PFSK-1 (cell line): ENCODE results near the gene HOMER1.

ENCODE experiments used
- FOXP2 ChIP-seq: optimal IDR thresholded peaks from 2 replicates; pipeline ENCODE3; 2011; ENCODE audit warnings: borderline replicate concordance, control low read depth, inconsistent platforms; ENCODE audit not compliant: insufficient read depth; ENCODE audit errors: extremely low read length, extremely low read depth
- POLR2AphosphoS5 ChIP-seq: IDR thresholded peaks from 2 replicates; pipeline ENCODE4 v1.6.1; 2012; ENCODE audit warnings: low read depth, mild to moderate bottlenecking, control low read depth, low read length, moderate library complexity
- SIN3A ChIP-seq: IDR thresholded peaks from 2 replicates; pipeline ENCODE4 v1.6.1; 2012; ENCODE audit warnings: mild to moderate bottlenecking, low read length, moderate library complexity, borderline replicate concordance; ENCODE audit not compliant: insufficient read depth
- TAF1 ChIP-seq: IDR thresholded peaks from 2 replicates; pipeline ENCODE4 v1.6.1; 2012; ENCODE audit warnings: low read length, control low read depth, borderline replicate concordance; ENCODE audit not compliant: insufficient read depth
- TF ChIP-seq, protein P1 (sequence below), 2 experiments: IDR thresholded peaks; 2 replicates each; pipeline versions ENCODE4 v1.6.1 to v1.8.0; 2011 to 2012; ENCODE audit warnings: low read depth in 2 of 2, low read length in 2 of 2, control low read depth in 1 of 2, inconsistent platforms in 1 of 2, mild to moderate bottlenecking in 1 of 2, moderate library complexity in 1 of 2; ENCODE audit not compliant: insufficient read depth in 1 of 2

The HOMER1 gene

DNA sequence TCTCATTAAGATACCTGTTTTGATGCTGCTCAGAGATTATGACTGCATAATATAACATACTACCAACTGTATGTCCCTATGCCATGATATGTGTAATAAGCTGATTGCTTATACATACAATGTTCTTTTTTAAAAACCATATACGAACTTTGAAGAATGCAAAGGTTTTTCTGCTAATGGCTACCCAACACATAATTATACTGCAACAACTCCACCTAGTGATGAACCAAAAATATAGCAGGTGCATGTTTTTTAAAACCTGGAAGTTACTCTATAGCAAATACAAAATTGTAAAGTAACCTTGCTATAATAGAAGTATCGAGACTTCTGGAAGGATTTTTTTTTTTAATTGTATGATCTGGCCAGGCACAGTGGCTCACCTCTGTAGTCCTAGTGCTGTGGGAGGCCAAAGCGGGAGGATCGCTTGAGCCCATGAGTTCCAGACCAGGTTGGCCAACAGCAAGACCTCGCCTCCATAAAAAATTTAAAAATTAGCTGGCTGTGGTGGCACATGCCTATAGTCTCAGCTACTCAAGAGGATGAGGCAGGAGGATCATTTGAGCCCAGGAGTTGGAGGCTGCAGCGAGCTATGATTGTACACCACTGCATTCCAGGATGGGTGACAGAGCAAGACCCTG is 49.1 kb downstream of the HOMER1 start:
- TF ChIP-seq TAF1 (no peak), POLR2AphosphoS5 (no peak), FOXP2 (no peak), SIN3A (no peak)
- TF ChIP-seq, protein P1, sequence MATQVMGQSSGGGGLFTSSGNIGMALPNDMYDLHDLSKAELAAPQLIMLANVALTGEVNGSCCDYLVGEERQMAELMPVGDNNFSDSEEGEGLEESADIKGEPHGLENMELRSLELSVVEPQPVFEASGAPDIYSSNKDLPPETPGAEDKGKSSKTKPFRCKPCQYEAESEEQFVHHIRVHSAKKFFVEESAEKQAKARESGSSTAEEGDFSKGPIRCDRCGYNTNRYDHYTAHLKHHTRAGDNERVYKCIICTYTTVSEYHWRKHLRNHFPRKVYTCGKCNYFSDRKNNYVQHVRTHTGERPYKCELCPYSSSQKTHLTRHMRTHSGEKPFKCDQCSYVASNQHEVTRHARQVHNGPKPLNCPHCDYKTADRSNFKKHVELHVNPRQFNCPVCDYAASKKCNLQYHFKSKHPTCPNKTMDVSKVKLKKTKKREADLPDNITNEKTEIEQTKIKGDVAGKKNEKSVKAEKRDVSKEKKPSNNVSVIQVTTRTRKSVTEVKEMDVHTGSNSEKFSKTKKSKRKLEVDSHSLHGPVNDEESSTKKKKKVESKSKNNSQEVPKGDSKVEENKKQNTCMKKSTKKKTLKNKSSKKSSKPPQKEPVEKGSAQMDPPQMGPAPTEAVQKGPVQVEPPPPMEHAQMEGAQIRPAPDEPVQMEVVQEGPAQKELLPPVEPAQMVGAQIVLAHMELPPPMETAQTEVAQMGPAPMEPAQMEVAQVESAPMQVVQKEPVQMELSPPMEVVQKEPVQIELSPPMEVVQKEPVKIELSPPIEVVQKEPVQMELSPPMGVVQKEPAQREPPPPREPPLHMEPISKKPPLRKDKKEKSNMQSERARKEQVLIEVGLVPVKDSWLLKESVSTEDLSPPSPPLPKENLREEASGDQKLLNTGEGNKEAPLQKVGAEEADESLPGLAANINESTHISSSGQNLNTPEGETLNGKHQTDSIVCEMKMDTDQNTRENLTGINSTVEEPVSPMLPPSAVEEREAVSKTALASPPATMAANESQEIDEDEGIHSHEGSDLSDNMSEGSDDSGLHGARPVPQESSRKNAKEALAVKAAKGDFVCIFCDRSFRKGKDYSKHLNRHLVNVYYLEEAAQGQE (IDR thresholded peaks at IDR 0.05; ENCODE audit: insufficient read depth in 1 of 2, low read depth in 2 of 2, low read length in 2 of 2) = no peak

DNA sequence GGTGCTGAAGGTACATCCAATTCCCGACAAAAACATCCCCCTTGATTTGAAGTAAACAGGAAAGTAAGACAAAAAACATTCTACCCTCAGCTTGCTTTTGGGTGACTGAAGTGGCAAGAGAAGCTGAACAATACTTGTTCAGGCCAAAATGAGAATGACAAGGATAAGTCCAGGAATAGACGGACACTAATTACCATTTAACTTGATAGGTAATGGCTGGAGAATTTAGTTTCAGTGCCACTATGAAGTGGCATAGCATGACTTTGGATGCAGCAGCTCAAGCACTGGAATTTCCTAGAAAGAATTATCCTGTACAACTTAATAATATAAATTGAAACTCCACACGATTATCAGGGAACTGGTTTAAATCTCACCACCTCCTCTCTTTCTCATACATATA is 49.7 kb downstream of the HOMER1 start:
- no peak for TF ChIP-seq SIN3A

DNA sequence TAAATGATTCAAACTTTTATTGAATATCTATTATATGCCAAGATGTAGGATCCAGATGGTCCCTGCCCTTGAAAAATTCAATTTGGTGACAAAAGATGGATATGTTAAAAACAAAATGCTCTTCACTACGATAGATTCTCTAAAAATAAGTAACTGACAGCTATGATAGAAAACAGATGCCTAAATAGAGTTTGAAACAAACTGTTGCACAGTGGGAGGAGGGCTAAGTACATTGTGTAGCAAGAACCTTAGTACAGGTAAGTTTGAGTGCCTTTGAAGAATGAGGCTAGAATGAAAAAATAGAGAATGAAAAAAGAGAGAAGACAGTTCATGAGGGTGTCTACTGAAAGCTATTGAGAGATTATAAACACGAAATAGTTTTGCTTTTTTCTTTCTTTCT is 54.3 kb downstream of the HOMER1 start:
- no peak for TF ChIP-seq POLR2AphosphoS5
- TF ChIP-seq, protein P1 (IDR thresholded peaks at IDR 0.05; ENCODE audit: insufficient read depth in 1 of 2, low read depth in 2 of 2, low read length in 2 of 2) = no peak
- TF ChIP-seq FOXP2 = no peak
- no peak for TF ChIP-seq SIN3A
- TF ChIP-seq TAF1 = no peak

DNA sequence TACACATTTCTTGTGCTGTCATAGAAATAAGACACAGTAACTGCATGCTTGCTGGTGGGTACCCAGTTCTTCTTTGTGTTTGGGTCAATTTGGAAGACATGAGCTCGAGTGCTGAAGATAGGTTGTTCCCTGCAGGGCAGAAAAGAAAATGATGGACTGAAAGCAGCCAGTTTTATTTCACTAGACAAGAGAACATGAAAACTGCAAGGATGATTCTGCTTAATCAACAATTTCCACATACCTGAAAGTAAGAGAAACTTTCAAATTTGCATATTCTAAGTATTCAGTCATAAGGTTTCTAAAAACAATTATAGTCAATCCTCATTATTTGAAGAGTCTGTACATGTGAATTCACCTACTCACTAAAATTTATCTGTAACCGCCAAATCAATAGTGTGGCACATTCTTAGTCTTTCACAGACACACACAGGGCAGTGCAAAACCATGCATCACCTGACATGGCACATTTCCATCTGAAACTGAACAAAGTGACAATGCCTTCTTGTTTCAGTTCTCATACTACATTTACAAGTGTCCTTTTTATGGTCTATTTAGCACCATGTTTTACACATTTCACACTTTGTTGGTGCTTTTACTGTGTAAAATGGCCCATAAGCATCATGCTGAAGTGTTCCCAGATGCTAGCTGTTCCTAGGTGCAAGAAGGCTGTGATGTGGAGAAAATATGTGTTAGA is 56.9 kb downstream of the HOMER1 start:
- TF ChIP-seq SIN3A = no peak
- TF ChIP-seq FOXP2 = no peak
- TF ChIP-seq, protein P1 (IDR thresholded peaks at IDR 0.05; ENCODE audit: insufficient read depth in 1 of 2, low read depth in 2 of 2, low read length in 2 of 2) = no peak
- TF ChIP-seq TAF1 = no peak
- no peak for TF ChIP-seq POLR2AphosphoS5

DNA sequence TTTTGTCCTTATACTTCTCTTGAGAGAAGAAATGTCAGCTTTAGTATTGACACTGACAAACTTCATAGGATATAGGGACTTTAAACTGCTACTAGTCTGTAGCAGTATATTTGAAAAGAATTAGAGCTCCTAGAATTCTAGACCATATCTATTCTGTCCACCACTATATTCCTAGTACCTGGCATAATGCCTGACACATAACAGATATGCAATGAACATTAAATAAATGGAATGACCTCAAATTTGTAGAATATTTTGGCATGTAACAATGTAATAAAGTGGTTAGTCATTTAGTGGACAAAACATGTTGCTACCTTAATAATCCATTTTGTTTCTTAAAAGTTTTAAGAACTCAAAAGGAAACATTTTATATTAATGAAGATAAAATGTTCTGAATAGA is 57.5 kb downstream of the HOMER1 start:
- TF ChIP-seq POLR2AphosphoS5 (no peak), TAF1 (no peak), SIN3A (no peak)
- TF ChIP-seq, protein P1 (IDR thresholded peaks at IDR 0.05; ENCODE audit: insufficient read depth in 1 of 2, low read depth in 2 of 2, low read length in 2 of 2) = no peak
